ENCODE results near the gene GBX1.

DNA sequence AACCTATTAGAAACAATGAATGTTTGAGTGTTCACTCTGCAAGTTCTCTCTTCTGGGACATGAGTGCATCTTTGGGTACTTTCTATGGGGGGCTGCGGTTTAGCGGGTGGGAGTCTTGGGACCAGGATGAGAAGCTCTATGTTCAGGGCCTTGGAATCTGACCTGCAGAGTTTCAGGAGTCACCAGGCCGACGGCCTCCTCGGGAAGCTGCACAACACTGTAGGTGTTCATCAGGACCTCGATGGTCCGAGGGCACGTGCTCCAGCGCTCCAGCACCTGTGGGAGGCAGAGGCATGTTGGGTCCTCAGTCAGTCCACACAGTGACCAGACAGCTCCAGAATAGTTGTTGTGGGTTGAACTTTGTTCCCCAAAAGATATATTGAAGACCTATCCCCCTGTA is 8.9 kb upstream of the GBX1 start:
- no peak for TF ChIP-seq CTCF (IDR thresholded peaks at IDR 0.05; ENCODE audit: poor library complexity, severe bottlenecking)
- TF ChIP-seq REST (IDR thresholded peaks at IDR 0.05; ENCODE audit: borderline replicate concordance): no peak
- no peak for TF ChIP-seq EP300 (conservative IDR thresholded peaks at IDR 0.05; ENCODE audit: poor library complexity, severe bottlenecking)
- no peak for TF ChIP-seq POLR2AphosphoS5 (IDR thresholded peaks at IDR 0.05)
- no peak for TF ChIP-seq TAF1 (IDR thresholded peaks at IDR 0.05; ENCODE audit: low read depth)

Measured in neural cell (in vitro differentiated cells).